ENCODE results near the gene KIT.

DNA sequence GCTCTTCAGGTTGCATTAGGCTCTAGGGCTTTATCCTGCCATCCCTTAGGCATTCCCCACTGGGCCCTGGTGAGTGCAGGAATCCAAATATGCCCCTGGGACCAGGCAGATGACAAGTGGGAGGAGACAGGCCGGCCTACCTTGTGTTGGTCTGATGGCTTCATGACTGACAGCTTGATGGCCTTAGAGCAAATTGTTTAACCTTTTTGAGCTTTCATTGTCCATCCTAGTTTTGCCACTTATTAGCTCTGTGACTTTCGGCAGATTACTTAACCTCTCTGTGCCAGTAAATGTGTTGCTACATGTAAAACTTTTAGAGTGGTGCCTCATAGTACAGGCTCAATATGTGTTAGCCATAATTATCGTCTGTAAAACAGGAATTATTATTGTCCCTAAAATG lies 4.4 kb downstream of the KIT start:
- TF ChIP-seq POLR2AphosphoS5 (IDR thresholded peaks at IDR 0.05; ENCODE audit: low read depth, low read length) (no peak), POLR2A (IDR thresholded peaks at IDR 0.05; ENCODE audit: low read depth, low read length) (no peak)

All from GM12892 (cell line).